K562 (cell line): ENCODE measurements around the gene DDIT3. TPM values are rescaled to one million over a fixed set of nuclear protein-coding genes. Genes with fewer than 3 reads are reported as not detected.

Experiments used
- ATF2 ChIP-seq: sonication (generic); formaldehyde crosslinking; IDR thresholded peaks from 2 replicates; pipeline ENCODE4 v1.8.1; 2022; ENCODE audit warnings: missing genetic modification reagents
- CBX1 ChIP-seq: sonication (generic); IDR thresholded peaks from 2 replicates; pipeline ENCODE4 v1.6.1; 2016; ENCODE audit warnings: antibody characterized with exemption, low read depth, mild to moderate bottlenecking
- CBX2 ChIP-seq: fragments of 200-600 bp; sonication (generic); IDR thresholded peaks from one replicate; pipeline ENCODE4 v1.6.1; 2012; ENCODE audit warnings: mild to moderate bottlenecking, low read length, inconsistent platforms; ENCODE audit not compliant: insufficient read depth, poor library complexity, severe bottlenecking
- DPF2 ChIP-seq: fragments of 450-650 bp; IDR thresholded peaks from 2 replicates; pipeline ENCODE4 v1.6.1; 2016
- EWSR1 ChIP-seq: fragments of 450-650 bp; IDR thresholded peaks from 2 replicates; pipeline ENCODE4 v1.6.1; 2018; ENCODE audit warnings: borderline replicate concordance, mild to moderate bottlenecking, low read depth, moderate library complexity; ENCODE audit not compliant: partially characterized antibody
- HNRNPL ChIP-seq: fragments of 200-400 bp; formaldehyde crosslinking; IDR thresholded peaks from 2 replicates; pipeline ENCODE4 v1.6.1; 2017; ENCODE audit warnings: low read depth, mild to moderate bottlenecking, low read length
- L3MBTL2 ChIP-seq: fragments of 450-650 bp; IDR thresholded peaks from 2 replicates; pipeline ENCODE4 v1.6.1; 2016; ENCODE audit warnings: mild to moderate bottlenecking, moderate library complexity
- MEF2A ChIP-seq: IDR thresholded peaks from 2 replicates; pipeline ENCODE4 v1.6.1; 2011; ENCODE audit warnings: low read depth, mild to moderate bottlenecking, low read length, moderate library complexity; ENCODE audit not compliant: control insufficient read depth
- MYBL2 ChIP-seq, 2 experiments: fragments of 450-650 bp in 1 of 2; sonication (generic) in 1 of 2; formaldehyde crosslinking in 1 of 2; IDR thresholded peaks; 2 replicates each; pipeline versions ENCODE4 v1.6.1 to v1.8.1; 2017 to 2022; ENCODE audit warnings: borderline replicate concordance in 1 of 2, inconsistent platforms in 1 of 2, low read depth in 1 of 2, mild to moderate bottlenecking in 1 of 2, missing genetic modification reagents in 1 of 2, moderate library complexity in 1 of 2
- NCOA1 ChIP-seq: fragments of 450-650 bp; IDR thresholded peaks from 2 replicates; pipeline ENCODE4 v1.6.1; 2016; ENCODE audit warnings: low read depth
- STAT5B ChIP-seq: fragments of 250-450 bp; sonication (Bioruptor Pico); IDR thresholded peaks from 2 replicates; pipeline ENCODE4 v1.8.0; 2021; ENCODE audit warnings: mild to moderate bottlenecking, inconsistent platforms
- TAF15 ChIP-seq: fragments of 200-400 bp; formaldehyde crosslinking; IDR thresholded peaks from 2 replicates; pipeline ENCODE4 v1.6.1; 2017; ENCODE audit warnings: mild to moderate bottlenecking, low read depth, low read length, moderate library complexity
- TOE1 ChIP-seq, 2 experiments: fragments of 450-650 bp in 1 of 2; sonication (generic) in 1 of 2; formaldehyde crosslinking in 1 of 2; IDR thresholded peaks; 2 replicates each; pipeline versions ENCODE4 v1.7.1 to v1.8.0; 2016 to 2022; ENCODE audit warnings: borderline replicate concordance in 2 of 2, mild to moderate bottlenecking in 2 of 2, antibody characterized with exemption in 1 of 2, inconsistent platforms in 1 of 2, low read depth in 1 of 2, missing genetic modification reagents in 1 of 2, moderate library complexity in 1 of 2
- XRCC5 ChIP-seq: fragments of 200-400 bp; formaldehyde crosslinking; IDR thresholded peaks from 2 replicates; pipeline ENCODE4 v1.6.1; 2017; ENCODE audit warnings: low read depth, mild to moderate bottlenecking, low read length
- ZBTB26 ChIP-seq: fragments of 450-650 bp; formaldehyde crosslinking; IDR thresholded peaks from 2 replicates; pipeline ENCODE4 v1.4.0; 2022; ENCODE audit warnings: missing genetic modification characterization
- ZNF444 ChIP-seq: fragments of 250-450 bp; sonication (Bioruptor Pico); IDR thresholded peaks from 2 replicates; pipeline ENCODE4 v1.4.0; 2020; ENCODE audit warnings: mild to moderate bottlenecking, moderate library complexity
- polyA plus RNA-seq, 8 experiments: library from polyadenylated mRNA; depleted of rRNA in 4 of 8; stranded (reverse) in 5 of 8; unstranded in 3 of 8; fragments of >200 nt; fragmentation: Nextera tagmentation in 2 of 8; fragmentation: Illumina TruSeq in 1 of 8; extraction: Ambion mirVana in 2 of 8; extraction: Trizol in 1 of 8; gene quantifications; 2 replicates each; pipeline versions ENCODE4 v1.2.1 to v1.2.3, GENCODE V29; 2011 to 2014; ENCODE audit warnings: inconsistent platforms in 1 of 8, missing spikeins in 1 of 8
- total RNA-seq, 7 experiments: library from RNA; depleted of rRNA in 6 of 7; stranded (reverse); fragments of >200 nt in 6 of 7; fragmentation: Illumina TruSeq in 2 of 7; extraction: Trizol in 2 of 7; gene quantifications; 2 replicates each; pipeline versions ENCODE4 v1.2.1 to v1.2.3, GENCODE V29; 2011 to 2021; ENCODE audit warnings: low replicate concordance in 1 of 7
- TF ChIP-seq, protein P1 (sequence below): IDR thresholded peaks from 2 replicates; pipeline ENCODE4 v1.6.1; 2011; ENCODE audit warnings: borderline replicate concordance, low read depth, mild to moderate bottlenecking, moderate library complexity, low read length; ENCODE audit not compliant: insufficient read depth, poor library complexity, severe bottlenecking
- TF ChIP-seq, protein P2 (sequence below), 2 experiments: IDR thresholded peaks; 2 replicates each; pipeline ENCODE4 v1.6.1; 2011; ENCODE audit warnings: borderline replicate concordance in 1 of 2, control low read depth in 1 of 2, low read depth in 1 of 2, low read length in 1 of 2, mild to moderate bottlenecking in 1 of 2, mixed read lengths in 1 of 2, moderate library complexity in 1 of 2; ENCODE audit not compliant: insufficient read depth in 1 of 2, insufficient read length in 1 of 2, poor library complexity in 1 of 2, severe bottlenecking in 1 of 2; ENCODE audit errors: extremely low read depth in 1 of 2

Gene DDIT3
- total and polyA plus RNA-seq, 9 of the 15 experiments (the other 6 are each of a cell fraction or from before 2014, with no cell fraction given): 59.1 to 272 (median 89.9) TPM

- TF ChIP-seq HNRNPL: no peak
- TF ChIP-seq MYBL2 (IDR thresholded peaks at IDR 0.05; ENCODE audit: low read depth): no peak
- no peak for TF ChIP-seq MYBL2 (CRISPR knock-in tag; IDR thresholded peaks at IDR 0.05; ENCODE audit: borderline replicate concordance)
- 0 out of 2 replicates have a peak, but pooled peaks have one; percentile 37 for TF ChIP-seq XRCC5
- TF ChIP-seq, protein P1, sequence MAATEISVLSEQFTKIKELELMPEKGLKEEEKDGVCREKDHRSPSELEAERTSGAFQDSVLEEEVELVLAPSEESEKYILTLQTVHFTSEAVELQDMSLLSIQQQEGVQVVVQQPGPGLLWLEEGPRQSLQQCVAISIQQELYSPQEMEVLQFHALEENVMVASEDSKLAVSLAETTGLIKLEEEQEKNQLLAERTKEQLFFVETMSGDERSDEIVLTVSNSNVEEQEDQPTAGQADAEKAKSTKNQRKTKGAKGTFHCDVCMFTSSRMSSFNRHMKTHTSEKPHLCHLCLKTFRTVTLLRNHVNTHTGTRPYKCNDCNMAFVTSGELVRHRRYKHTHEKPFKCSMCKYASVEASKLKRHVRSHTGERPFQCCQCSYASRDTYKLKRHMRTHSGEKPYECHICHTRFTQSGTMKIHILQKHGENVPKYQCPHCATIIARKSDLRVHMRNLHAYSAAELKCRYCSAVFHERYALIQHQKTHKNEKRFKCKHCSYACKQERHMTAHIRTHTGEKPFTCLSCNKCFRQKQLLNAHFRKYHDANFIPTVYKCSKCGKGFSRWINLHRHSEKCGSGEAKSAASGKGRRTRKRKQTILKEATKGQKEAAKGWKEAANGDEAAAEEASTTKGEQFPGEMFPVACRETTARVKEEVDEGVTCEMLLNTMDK: peak; percentile 95
- no peak for TF ChIP-seq DPF2
- TF ChIP-seq ZNF444: no peak
- no peak for TF ChIP-seq NCOA1
- no peak for TF ChIP-seq CBX2
- TF ChIP-seq EWSR1: no peak
- TF ChIP-seq L3MBTL2: no peak
- TF ChIP-seq CBX1: no peak
- TF ChIP-seq TAF15: no peak
- TF ChIP-seq MEF2A: no peak
- TF ChIP-seq, protein P2, sequence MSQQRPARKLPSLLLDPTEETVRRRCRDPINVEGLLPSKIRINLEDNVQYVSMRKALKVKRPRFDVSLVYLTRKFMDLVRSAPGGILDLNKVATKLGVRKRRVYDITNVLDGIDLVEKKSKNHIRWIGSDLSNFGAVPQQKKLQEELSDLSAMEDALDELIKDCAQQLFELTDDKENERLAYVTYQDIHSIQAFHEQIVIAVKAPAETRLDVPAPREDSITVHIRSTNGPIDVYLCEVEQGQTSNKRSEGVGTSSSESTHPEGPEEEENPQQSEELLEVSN (IDR thresholded peaks at IDR 0.05; ENCODE audit: borderline replicate concordance in 1 of 2, extremely low read depth in 1 of 2, insufficient read depth in 1 of 2, insufficient read length in 1 of 2, low read depth in 1 of 2, low read length in 1 of 2, poor library complexity in 1 of 2, severe bottlenecking in 1 of 2): peak in 1 of 2 experiments; percentile 72
- no peak for TF ChIP-seq ZBTB26
- no peak for TF ChIP-seq STAT5B (CRISPR knock-in tag)
- TF ChIP-seq ATF2: no peak
- TF ChIP-seq TOE1 (IDR thresholded peaks at IDR 0.05; ENCODE audit: borderline replicate concordance): no peak
- no peak for TF ChIP-seq TOE1 (CRISPR knock-in tag; IDR thresholded peaks at IDR 0.05; ENCODE audit: borderline replicate concordance, low read depth)
Observed at GRCh38 chr12:57549909-57550640, 29.8 kb upstream of the DDIT3 start, which contains the start of gene KIF5A (continued).
